HEK293 (cell line): ENCODE results near the gene KCNQ1.

Source experiments
- CTCF ChIA-PET: fragments of 350-600 bp; formaldehyde crosslinking; extraction: SDS; loops from one replicate; lab custom pipeline; 2021; ENCODE audit warnings: antibody characterized with exemption; lab: Yijun Ruan, JAX
- POLR2A ChIA-PET: fragments of 300-600 bp; formaldehyde crosslinking; extraction: SDS; loops from one replicate; lab custom pipeline; 2020; ENCODE audit warnings: antibody characterized with exemption, inconsistent platforms; lab: Yijun Ruan, JAX
- H3K27ac ChIP-seq: fragments of 200-500 bp; sonication (Bioruptor generic); 2 replicates; pipeline ENCODE4 v1.5.1; 2014; ENCODE audit warnings: low read depth, low read length, control low read depth, inconsistent platforms; ENCODE audit errors: extremely low read depth
- H3K36me3 ChIP-seq, 2 experiments: fragments of 200-500 bp in 1 of 2; sonication (Bioruptor generic) in 1 of 2; 1 replicate in 1 of 2; 2 replicates in 1 of 2; pipeline ENCODE4 v1.5.1; 2014 to 2017; ENCODE audit warnings: inconsistent platforms in 2 of 2, low read length in 2 of 2; ENCODE audit not compliant: control insufficient read depth in 2 of 2, insufficient read depth in 1 of 2
- H3K4me1 ChIP-seq: fragments of 200-500 bp; sonication (Bioruptor generic); 2 replicates; pipeline ENCODE4 v1.5.1; 2014; ENCODE audit warnings: mild to moderate bottlenecking, low read length, inconsistent platforms; ENCODE audit not compliant: control insufficient read depth, insufficient read depth
- H3K4me3 ChIP-seq: 2 replicates; pipeline ENCODE4 v1.5.1; 2011; ENCODE audit warnings: low read depth, mild to moderate bottlenecking, control low read depth, low read length, moderate library complexity
- H3K9me3 ChIP-seq: fragments of 200-500 bp; sonication (Bioruptor generic); 2 replicates; pipeline ENCODE4 v1.5.1; 2014; ENCODE audit warnings: low read depth, low read length, inconsistent platforms; ENCODE audit not compliant: control insufficient read depth, insufficient read depth
- FEZF1 ChIP-seq: fragments of 450-650 bp; formaldehyde crosslinking; IDR thresholded peaks from 2 replicates; pipeline ENCODE4 v1.5.1; 2016; ENCODE audit warnings: missing biosample characterization, missing genetic modification characterization
- HOXD13 ChIP-seq: sonication (generic); formaldehyde crosslinking; IDR thresholded peaks from 2 replicates; pipeline ENCODE4 v1.8.0; 2022; ENCODE audit warnings: missing genetic modification reagents, borderline replicate concordance
- KLF16 ChIP-seq: fragments of 450-650 bp; formaldehyde crosslinking; IDR thresholded peaks from 2 replicates; pipeline ENCODE4 v1.5.1; 2017; ENCODE audit warnings: missing biosample characterization, missing genetic modification characterization
- OVOL3 ChIP-seq: fragments of 450-650 bp; formaldehyde crosslinking; IDR thresholded peaks from 2 replicates; pipeline ENCODE4 v1.5.1; 2016; ENCODE audit warnings: missing biosample characterization, missing genetic modification characterization
- RBAK ChIP-seq: fragments of 450-650 bp; formaldehyde crosslinking; IDR thresholded peaks from 2 replicates; pipeline ENCODE4 v1.5.1; 2016; ENCODE audit warnings: missing biosample characterization, missing genetic modification characterization
- SALL2 ChIP-seq: fragments of 450-650 bp; formaldehyde crosslinking; IDR thresholded peaks from 2 replicates; pipeline ENCODE4 v1.5.0; 2017; ENCODE audit warnings: missing biosample characterization, mild to moderate bottlenecking, missing genetic modification characterization, borderline replicate concordance
- TRIM28 ChIP-seq: IDR thresholded peaks from 2 replicates; pipeline ENCODE4 v1.6.1; 2011; ENCODE audit warnings: low read length, control low read depth, borderline replicate concordance
- ZBTB20 ChIP-seq: fragments of 450-650 bp; formaldehyde crosslinking; IDR thresholded peaks from 2 replicates; pipeline ENCODE4 v1.5.1; 2016; ENCODE audit warnings: missing biosample characterization, missing genetic modification characterization
- ZBTB48 ChIP-seq: fragments of 450-650 bp; formaldehyde crosslinking; IDR thresholded peaks from 2 replicates; pipeline ENCODE4 v1.5.1; 2016; ENCODE audit warnings: missing biosample characterization, missing genetic modification characterization
- ZBTB6 ChIP-seq: fragments of 450-650 bp; formaldehyde crosslinking; IDR thresholded peaks from 2 replicates; pipeline ENCODE4 v1.5.1; 2017; ENCODE audit warnings: missing biosample characterization, missing genetic modification characterization
- ZFP37 ChIP-seq: fragments of 450-650 bp; formaldehyde crosslinking; IDR thresholded peaks from 2 replicates; pipeline ENCODE4 v1.5.1; 2016; ENCODE audit warnings: missing biosample characterization, missing genetic modification characterization
- ZNF138 ChIP-seq: fragments of 450-650 bp; formaldehyde crosslinking; IDR thresholded peaks from 2 replicates; pipeline ENCODE4 v1.5.1; 2016; ENCODE audit warnings: missing biosample characterization, missing genetic modification characterization, borderline replicate concordance
- ZNF221 ChIP-seq: fragments of 450-650 bp; formaldehyde crosslinking; IDR thresholded peaks from 2 replicates; pipeline ENCODE4 v1.5.1; 2017; ENCODE audit warnings: missing biosample characterization, missing genetic modification characterization, borderline replicate concordance
- ZNF37A ChIP-seq: fragments of 450-650 bp; IDR thresholded peaks from 2 replicates; pipeline ENCODE4 v1.5.1; 2018; ENCODE audit warnings: missing biosample characterization, missing genetic modification characterization
- ZNF398 ChIP-seq: fragments of 450-650 bp; formaldehyde crosslinking; IDR thresholded peaks from 2 replicates; pipeline ENCODE4 v1.5.1; 2017; ENCODE audit warnings: missing biosample characterization, missing genetic modification characterization
- ZNF404 ChIP-seq: fragments of 450-650 bp; formaldehyde crosslinking; IDR thresholded peaks from 2 replicates; pipeline ENCODE4 v1.5.1; 2017; ENCODE audit warnings: missing biosample characterization, missing genetic modification characterization
- ZNF530 ChIP-seq: fragments of 450-650 bp; formaldehyde crosslinking; IDR thresholded peaks from 2 replicates; pipeline ENCODE4 v1.5.1; 2016; ENCODE audit warnings: low read depth, missing biosample characterization, missing genetic modification characterization
- ZNF580 ChIP-seq: fragments of 450-650 bp; formaldehyde crosslinking; IDR thresholded peaks from 2 replicates; pipeline ENCODE4 v1.5.1; 2016; ENCODE audit warnings: missing biosample characterization, missing genetic modification characterization
- ZNF623 ChIP-seq: fragments of 450-650 bp; formaldehyde crosslinking; IDR thresholded peaks from 2 replicates; pipeline ENCODE4 v1.5.1; 2016; ENCODE audit warnings: missing biosample characterization, missing genetic modification characterization
- ZNF629 ChIP-seq: fragments of 450-650 bp; formaldehyde crosslinking; IDR thresholded peaks from 2 replicates; pipeline ENCODE4 v1.5.1; 2017; ENCODE audit warnings: missing biosample characterization, missing genetic modification characterization
- ZNF768 ChIP-seq: fragments of 450-650 bp; formaldehyde crosslinking; IDR thresholded peaks from 2 replicates; pipeline ENCODE4 v1.5.1; 2018; ENCODE audit warnings: missing biosample characterization, mild to moderate bottlenecking, missing genetic modification characterization
- TF ChIP-seq, protein P1 (sequence below): fragments of 450-650 bp; formaldehyde crosslinking; IDR thresholded peaks from 2 replicates; pipeline ENCODE4 v1.5.1; 2016; ENCODE audit warnings: missing biosample characterization, missing genetic modification characterization
- TF ChIP-seq, protein P2 (sequence below): fragments of 450-650 bp; formaldehyde crosslinking; IDR thresholded peaks from 2 replicates; pipeline ENCODE4 v1.5.1; 2016; ENCODE audit warnings: missing biosample characterization, missing genetic modification characterization

KCNQ1 gene

GRCh38 chr11:2831781-2832532 is 387.1 kb downstream of the KCNQ1 start:
- Histone ChIP-seq H3K4me3 (no peak overlapping the region), H3K4me1 (no peaks in the 10 kb centered on the region)

DNA sequence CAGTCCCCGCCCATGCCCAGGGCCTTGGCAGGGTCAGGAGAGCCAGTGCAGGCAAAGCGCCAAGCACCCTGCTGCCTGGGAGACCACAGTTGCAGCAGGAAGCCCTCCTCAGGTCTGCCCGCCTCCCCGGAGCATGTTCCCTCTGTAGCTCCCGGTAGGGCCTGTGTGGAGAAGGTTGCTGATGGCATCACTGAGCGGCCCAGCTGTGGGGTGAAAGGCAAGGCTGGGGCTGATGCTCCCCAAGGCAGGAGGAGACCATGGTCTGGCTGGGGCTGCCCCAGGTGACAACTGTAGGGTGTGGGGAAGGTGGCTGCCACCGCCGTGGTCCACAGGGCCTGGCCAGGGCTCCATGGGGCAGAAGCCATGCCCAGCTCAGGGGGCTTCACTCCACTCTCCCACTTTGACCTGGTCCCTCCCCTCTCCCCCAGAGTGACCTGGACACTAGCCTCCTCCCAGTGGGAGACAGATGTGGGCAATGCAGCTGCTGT is 387.8 kb downstream of the KCNQ1 start:
- CTCF ChIA-PET: no interaction called here
- TF ChIP-seq ZNF580 (tag by site-specific recombination): no peak
- TF ChIP-seq ZNF221: no peak
- no peak for TF ChIP-seq ZBTB6
- no peak for TF ChIP-seq ZNF629 (tag by site-specific recombination)
- no peak for TF ChIP-seq ZNF404 (tag by site-specific recombination)
- no peak for TF ChIP-seq ZNF530 (tag by site-specific recombination)
- no peak for TF ChIP-seq RBAK (tag by site-specific recombination)
- TF ChIP-seq ZNF37A (tag by site-specific recombination): no peak
- no peak for TF ChIP-seq ZNF623
- TF ChIP-seq, all 188 proteins: peak for 0
- H3K4me3 ChIP-seq: no peak overlapping the region
- no peaks in the 10 kb centered on the region for H3K9me3 ChIP-seq
- no peak overlapping the region for H3K27ac ChIP-seq
- no peaks in the 10 kb centered on the region for H3K4me1 ChIP-seq
- H3K36me3 ChIP-seq: no peaks in the 10 kb centered on the region
- POLR2A ChIA-PET: no interaction called here

More at GRCh38 chr11:2831781-2832532, 387.1 kb downstream of the KCNQ1 start:
- ChIA-PET CTCF (no interaction called here), POLR2A (interaction anchor here (0.6 kb wide), 1 partner anchor 1705 kb away, joined by 5 read pairs; no protein-coding TSS in a partner anchor)
- no peak overlapping the region for H3K27ac ChIP-seq
- no peak for TF ChIP-seq ZNF138 (tag by site-specific recombination)
- TF ChIP-seq FEZF1: no peak
- no peak for TF ChIP-seq TRIM28
- no peak for TF ChIP-seq HOXD13 (CRISPR knock-in tag)
- TF ChIP-seq OVOL3 (tag by site-specific recombination): no peak
- TF ChIP-seq ZBTB20 (tag by site-specific recombination): no peak
- no peak for TF ChIP-seq KLF16 (tag by site-specific recombination)
- TF ChIP-seq SALL2 (tag by site-specific recombination): no peak
- TF ChIP-seq ZNF398 (tag by site-specific recombination): no peak
- TF ChIP-seq, protein P1, sequence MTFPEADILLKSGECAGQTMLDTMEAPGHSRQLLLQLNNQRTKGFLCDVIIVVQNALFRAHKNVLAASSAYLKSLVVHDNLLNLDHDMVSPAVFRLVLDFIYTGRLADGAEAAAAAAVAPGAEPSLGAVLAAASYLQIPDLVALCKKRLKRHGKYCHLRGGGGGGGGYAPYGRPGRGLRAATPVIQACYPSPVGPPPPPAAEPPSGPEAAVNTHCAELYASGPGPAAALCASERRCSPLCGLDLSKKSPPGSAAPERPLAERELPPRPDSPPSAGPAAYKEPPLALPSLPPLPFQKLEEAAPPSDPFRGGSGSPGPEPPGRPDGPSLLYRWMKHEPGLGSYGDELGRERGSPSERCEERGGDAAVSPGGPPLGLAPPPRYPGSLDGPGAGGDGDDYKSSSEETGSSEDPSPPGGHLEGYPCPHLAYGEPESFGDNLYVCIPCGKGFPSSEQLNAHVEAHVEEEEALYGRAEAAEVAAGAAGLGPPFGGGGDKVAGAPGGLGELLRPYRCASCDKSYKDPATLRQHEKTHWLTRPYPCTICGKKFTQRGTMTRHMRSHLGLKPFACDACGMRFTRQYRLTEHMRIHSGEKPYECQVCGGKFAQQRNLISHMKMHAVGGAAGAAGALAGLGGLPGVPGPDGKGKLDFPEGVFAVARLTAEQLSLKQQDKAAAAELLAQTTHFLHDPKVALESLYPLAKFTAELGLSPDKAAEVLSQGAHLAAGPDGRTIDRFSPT (tag by site-specific recombination): no peak
- no peak for TF ChIP-seq ZNF768 (tag by site-specific recombination)
- no peak for TF ChIP-seq ZNF404 (tag by site-specific recombination)
- TF ChIP-seq ZFP37 (tag by site-specific recombination): no peak
- TF ChIP-seq ZBTB48 (tag by site-specific recombination): no peak
- TF ChIP-seq, protein P2, sequence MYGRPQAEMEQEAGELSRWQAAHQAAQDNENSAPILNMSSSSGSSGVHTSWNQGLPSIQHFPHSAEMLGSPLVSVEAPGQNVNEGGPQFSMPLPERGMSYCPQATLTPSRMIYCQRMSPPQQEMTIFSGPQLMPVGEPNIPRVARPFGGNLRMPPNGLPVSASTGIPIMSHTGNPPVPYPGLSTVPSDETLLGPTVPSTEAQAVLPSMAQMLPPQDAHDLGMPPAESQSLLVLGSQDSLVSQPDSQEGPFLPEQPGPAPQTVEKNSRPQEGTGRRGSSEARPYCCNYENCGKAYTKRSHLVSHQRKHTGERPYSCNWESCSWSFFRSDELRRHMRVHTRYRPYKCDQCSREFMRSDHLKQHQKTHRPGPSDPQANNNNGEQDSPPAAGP (tag by site-specific recombination): no peak
- H3K36me3 ChIP-seq: no peaks in the 10 kb centered on the region
- no peaks in the 10 kb centered on the region for H3K9me3 ChIP-seq
